ENCODE results near the gene ZDHHC22.

Gene ZDHHC22

GRCh38 chr14:77144412-77145115, 3.0 kb upstream of the ZDHHC22 start:
- TF ChIP-seq CREB1 (IDR thresholded peaks at IDR 0.05; ENCODE audit: low read depth) (no peak), MAX (IDR thresholded peaks at IDR 0.05) (no peak), RAD21 (IDR thresholded peaks at IDR 0.05; ENCODE audit: low read depth) (no peak), TCF12 (IDR thresholded peaks at IDR 0.05; ENCODE audit: low read depth) (no peak), EGR1 (IDR thresholded peaks at IDR 0.05) (no peak), CEBPB (IDR thresholded peaks at IDR 0.05) (no peak), YY1 (IDR thresholded peaks at IDR 0.05; ENCODE audit: low read depth) (no peak), TEAD4 (IDR thresholded peaks at IDR 0.05) (no peak), ZBTB7A (IDR thresholded peaks at IDR 0.05; ENCODE audit: low read depth) (no peak), EP300 (IDR thresholded peaks at IDR 0.05; ENCODE audit: borderline replicate concordance) (no peak)
- TF ChIP-seq, protein P1, sequence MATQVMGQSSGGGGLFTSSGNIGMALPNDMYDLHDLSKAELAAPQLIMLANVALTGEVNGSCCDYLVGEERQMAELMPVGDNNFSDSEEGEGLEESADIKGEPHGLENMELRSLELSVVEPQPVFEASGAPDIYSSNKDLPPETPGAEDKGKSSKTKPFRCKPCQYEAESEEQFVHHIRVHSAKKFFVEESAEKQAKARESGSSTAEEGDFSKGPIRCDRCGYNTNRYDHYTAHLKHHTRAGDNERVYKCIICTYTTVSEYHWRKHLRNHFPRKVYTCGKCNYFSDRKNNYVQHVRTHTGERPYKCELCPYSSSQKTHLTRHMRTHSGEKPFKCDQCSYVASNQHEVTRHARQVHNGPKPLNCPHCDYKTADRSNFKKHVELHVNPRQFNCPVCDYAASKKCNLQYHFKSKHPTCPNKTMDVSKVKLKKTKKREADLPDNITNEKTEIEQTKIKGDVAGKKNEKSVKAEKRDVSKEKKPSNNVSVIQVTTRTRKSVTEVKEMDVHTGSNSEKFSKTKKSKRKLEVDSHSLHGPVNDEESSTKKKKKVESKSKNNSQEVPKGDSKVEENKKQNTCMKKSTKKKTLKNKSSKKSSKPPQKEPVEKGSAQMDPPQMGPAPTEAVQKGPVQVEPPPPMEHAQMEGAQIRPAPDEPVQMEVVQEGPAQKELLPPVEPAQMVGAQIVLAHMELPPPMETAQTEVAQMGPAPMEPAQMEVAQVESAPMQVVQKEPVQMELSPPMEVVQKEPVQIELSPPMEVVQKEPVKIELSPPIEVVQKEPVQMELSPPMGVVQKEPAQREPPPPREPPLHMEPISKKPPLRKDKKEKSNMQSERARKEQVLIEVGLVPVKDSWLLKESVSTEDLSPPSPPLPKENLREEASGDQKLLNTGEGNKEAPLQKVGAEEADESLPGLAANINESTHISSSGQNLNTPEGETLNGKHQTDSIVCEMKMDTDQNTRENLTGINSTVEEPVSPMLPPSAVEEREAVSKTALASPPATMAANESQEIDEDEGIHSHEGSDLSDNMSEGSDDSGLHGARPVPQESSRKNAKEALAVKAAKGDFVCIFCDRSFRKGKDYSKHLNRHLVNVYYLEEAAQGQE (IDR thresholded peaks at IDR 0.05; ENCODE audit: low read depth): no peak

- TF ChIP-seq USF1 (IDR thresholded peaks at IDR 0.05): no peak
- TF ChIP-seq EP300 (IDR thresholded peaks at IDR 0.05; ENCODE audit: borderline replicate concordance): no peak
- no peak for TF ChIP-seq YY1 (IDR thresholded peaks at IDR 0.05; ENCODE audit: low read depth)
- no peak for TF ChIP-seq CEBPB (IDR thresholded peaks at IDR 0.05)
- no peak for TF ChIP-seq TCF12 (IDR thresholded peaks at IDR 0.05; ENCODE audit: low read depth)
Observed at GRCh38 chr14:77143071-77143470, 1.5 kb upstream of the ZDHHC22 start.

- TF ChIP-seq, protein P1 (IDR thresholded peaks at IDR 0.05; ENCODE audit: low read depth): no peak
- TF ChIP-seq MAX (IDR thresholded peaks at IDR 0.05): no peak
- TF ChIP-seq TCF12 (IDR thresholded peaks at IDR 0.05; ENCODE audit: low read depth): no peak
- no peak for TF ChIP-seq EGR1 (IDR thresholded peaks at IDR 0.05)
- no peak for TF ChIP-seq TAF1 (IDR thresholded peaks at IDR 0.05; ENCODE audit: low read depth)
- TF ChIP-seq ZBTB7A (IDR thresholded peaks at IDR 0.05; ENCODE audit: low read depth): no peak
- TF ChIP-seq TEAD4 (IDR thresholded peaks at IDR 0.05): no peak
Observed at GRCh38 chr14:77142005-77142800, 612 bp upstream of the ZDHHC22 start.

DNA sequence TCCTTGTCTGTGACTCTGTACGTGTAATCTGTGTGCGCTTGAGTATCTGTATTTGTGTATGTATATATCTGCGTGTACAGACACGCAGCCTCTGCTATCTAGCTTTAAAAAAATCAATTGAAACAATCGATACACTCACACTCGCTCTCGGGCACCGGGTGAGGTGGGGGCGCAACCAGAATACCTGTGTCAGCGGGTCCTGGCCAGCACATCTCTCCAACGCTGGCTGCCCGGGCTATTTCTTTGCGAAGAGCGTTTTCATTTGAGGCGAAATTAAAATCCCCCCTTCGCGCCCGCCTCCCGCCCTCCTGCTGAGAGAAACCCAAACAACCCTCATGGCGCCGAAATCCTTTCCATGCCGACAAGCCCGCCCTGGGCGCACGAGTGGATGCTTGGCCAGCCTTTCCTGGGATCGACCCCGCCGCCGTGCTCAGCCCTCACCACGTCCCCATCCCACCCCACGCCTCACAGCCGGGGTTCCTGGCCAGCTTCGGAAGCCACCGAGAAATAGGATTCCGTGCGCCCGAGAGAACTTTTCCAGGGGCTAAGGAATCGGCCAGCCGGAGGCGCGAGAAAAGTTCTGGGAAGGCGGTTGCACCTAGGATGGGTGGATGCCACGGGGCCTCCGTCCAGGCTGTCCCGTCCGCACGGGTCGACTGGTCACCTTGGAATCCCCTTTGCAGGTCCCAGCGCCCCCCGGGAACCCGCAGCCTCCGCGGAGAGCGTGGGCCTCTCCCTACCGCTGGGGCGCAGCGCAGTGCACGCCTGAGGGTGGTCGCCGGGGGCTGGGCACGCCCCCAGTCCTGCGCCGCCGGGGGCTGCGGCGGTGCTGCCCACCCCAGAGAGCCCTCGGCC, 1.0 kb downstream of the ZDHHC22 start:
- TF ChIP-seq, protein P1 (IDR thresholded peaks at IDR 0.05; ENCODE audit: low read depth): no peak
- TF ChIP-seq MAX (IDR thresholded peaks at IDR 0.05): 0 out of 2 replicates have a peak, but pooled peaks have one; percentile 14
